GM15510 (cell line): ENCODE data around the gene CNTN5.

Experiments
- POLR2A ChIP-seq: IDR thresholded peaks from 3 replicates; pipeline ENCODE4 v1.6.1; 2011; ENCODE audit warnings: borderline replicate concordance; ENCODE audit not compliant: insufficient read length; ENCODE audit errors: extremely low read depth

Gene CNTN5

GRCh38 chr11:99545616-99546015, 524.9 kb downstream of the CNTN5 start:
- TF ChIP-seq POLR2A: no peak

- no peak for TF ChIP-seq POLR2A
Observed at GRCh38 chr11:99548264-99548663, 527.5 kb downstream of the CNTN5 start.

- TF ChIP-seq POLR2A: no peak
Observed at GRCh38 chr11:99554232-99554903, 533.6 kb downstream of the CNTN5 start.

GRCh38 chr11:99555486-99555885, 534.7 kb downstream of the CNTN5 start:
- no peak for TF ChIP-seq POLR2A

- no peak for TF ChIP-seq POLR2A
Observed at GRCh38 chr11:99565333-99565732, 544.6 kb downstream of the CNTN5 start.

GRCh38 chr11:99567334-99567956, 546.7 kb downstream of the CNTN5 start:
- TF ChIP-seq POLR2A: no peak

- TF ChIP-seq POLR2A: no peak
Observed at GRCh38 chr11:99568808-99569207, 548.1 kb downstream of the CNTN5 start.

GRCh38 chr11:99571094-99571493, 550.3 kb downstream of the CNTN5 start:
- TF ChIP-seq POLR2A: no peak

GRCh38 chr11:99584830-99585229, 564.1 kb downstream of the CNTN5 start:
- no peak for TF ChIP-seq POLR2A

- no peak for TF ChIP-seq POLR2A
Observed at GRCh38 chr11:99585606-99586005, 564.9 kb downstream of the CNTN5 start.

GRCh38 chr11:99589771-99590170, 569.0 kb downstream of the CNTN5 start:
- TF ChIP-seq POLR2A: no peak

- TF ChIP-seq POLR2A: no peak
Observed at GRCh38 chr11:99592266-99592665, 571.5 kb downstream of the CNTN5 start.

- no peak for TF ChIP-seq POLR2A
Observed at GRCh38 chr11:99593197-99593596, 572.4 kb downstream of the CNTN5 start.

- TF ChIP-seq POLR2A: no peak
Observed at GRCh38 chr11:99601179-99601578, 580.4 kb downstream of the CNTN5 start.

- TF ChIP-seq POLR2A: no peak
Observed at GRCh38 chr11:99614352-99614751, 593.6 kb downstream of the CNTN5 start.

GRCh38 chr11:99630629-99631028, 609.9 kb downstream of the CNTN5 start:
- TF ChIP-seq POLR2A: no peak
